NCI-H774 (cell line): ENCODE data around the gene TMEM63B.
"Not testable (repeated sequence)": the region's sequence is repeated elsewhere in the genome, so short reads cannot be mapped to it uniquely, and the experiment has no call there.

Experiments
- DNase-seq: peaks from one replicate; lab custom pipeline; 2025; lab: John Stamatoyannopoulos, UW

TMEM63B gene

GRCh38 chr6:44144536-44144935 lies 17.2 kb downstream of the TMEM63B start:
- not testable (repeated sequence) for DNase-seq

- DNase-seq = no peak
Observed at GRCh38 chr6:44145839-44146238, 18.5 kb downstream of the TMEM63B start.

- DNase-seq = no peak
Observed at GRCh38 chr6:44146685-44147084, 19.3 kb downstream of the TMEM63B start.

GRCh38 chr6:44147256-44147655 lies 19.9 kb downstream of the TMEM63B start:
- no peak for DNase-seq

GRCh38 chr6:44148306-44148705 lies 21.0 kb downstream of the TMEM63B start:
- DNase-seq = no peak

- DNase-seq = no peak
Observed at GRCh38 chr6:44149369-44150012, 22.1 kb downstream of the TMEM63B start.

- DNase-seq = no peak
Observed at GRCh38 chr6:44150317-44150917, 23.1 kb downstream of the TMEM63B start.

- no peak for DNase-seq
Observed at GRCh38 chr6:44151348-44152108, 24.2 kb downstream of the TMEM63B start.

- no peak for DNase-seq
Observed at GRCh38 chr6:44152109-44152461, 24.7 kb downstream of the TMEM63B start.

GRCh38 chr6:44152533-44152932 lies 25.2 kb downstream of the TMEM63B start:
- DNase-seq = no peak

- DNase-seq = no peak
Observed at GRCh38 chr6:44154067-44154466, 26.7 kb downstream of the TMEM63B start.

GRCh38 chr6:44156494-44157151 lies 29.3 kb downstream of the TMEM63B start:
- DNase-seq = no peak

- DNase-seq = no peak
Observed at GRCh38 chr6:44157152-44157521, 29.8 kb downstream of the TMEM63B start.

- DNase-seq = no peak
Observed at GRCh38 chr6:44158770-44159228, 31.4 kb downstream of the TMEM63B start, which contains the start of gene CAPN11. Gene CAPN11 (plus strand): TSS chr6:44158820. CDS start chr6:44158849, 29 bp downstream.

- no peak for DNase-seq
Observed at GRCh38 chr6:44161997-44162338, 34.6 kb downstream of the TMEM63B start.

- no peak for DNase-seq
Observed at GRCh38 chr6:44162876-44163625, 35.7 kb downstream of the TMEM63B start.

GRCh38 chr6:44166116-44166515 lies 38.8 kb downstream of the TMEM63B start:
- DNase-seq = no peak

- DNase-seq = no peak
Observed at GRCh38 chr6:44166591-44167184, 39.3 kb downstream of the TMEM63B start.

GRCh38 chr6:44167567-44167966 lies 40.2 kb downstream of the TMEM63B start:
- no peak for DNase-seq

- DNase-seq = no peak
Observed at GRCh38 chr6:44169154-44169553, 41.8 kb downstream of the TMEM63B start.

GRCh38 chr6:44169886-44170570 lies 42.7 kb downstream of the TMEM63B start:
- DNase-seq = no peak
